K562 (cell line): ENCODE results near the gene SUFU. TPM values are rescaled to one million over a fixed set of nuclear protein-coding genes. Genes with fewer than 3 reads are reported as not detected.

Experiments
- CUX1 ChIP-seq: fragments of 200-800 bp; sonication (Bioruptor generic); IDR thresholded peaks from 2 replicates; pipeline ENCODE4 v1.6.1; 2016; ENCODE audit warnings: missing genetic modification characterization, missing compliant biosample characterization
- DIDO1 ChIP-seq: fragments of 450-650 bp; IDR thresholded peaks from 2 replicates; pipeline ENCODE4 v1.6.1; 2016; ENCODE audit warnings: low read depth, missing biosample characterization, missing genetic modification characterization
- ELF2 ChIP-seq: fragments of 250-450 bp; sonication (Bioruptor Pico); IDR thresholded peaks from 2 replicates; pipeline ENCODE4 v1.5.0; 2021; ENCODE audit warnings: mild to moderate bottlenecking
- HLTF ChIP-seq: fragments of 450-650 bp; IDR thresholded peaks from 2 replicates; pipeline ENCODE4 v1.6.1; 2016
- KLF16 ChIP-seq: IDR thresholded peaks from 2 replicates; pipeline ENCODE4 v1.6.1; 2016; ENCODE audit warnings: antibody characterized with exemption
- PHB2 ChIP-seq: fragments of 450-650 bp; IDR thresholded peaks from 2 replicates; pipeline ENCODE4 v1.6.1; 2017; ENCODE audit warnings: low read depth
- PHF8 ChIP-seq: fragments of 200-600 bp; sonication (generic); IDR thresholded peaks from 2 replicates; pipeline ENCODE4 v1.6.1; 2012; ENCODE audit warnings: mixed run types, mild to moderate bottlenecking, inconsistent platforms, low read length, moderate library complexity, borderline replicate concordance
- POLR3G ChIP-seq: IDR thresholded peaks from 2 replicates; pipeline ENCODE4 v1.6.1; 2011; ENCODE audit not compliant: insufficient read length, insufficient replicate concordance; ENCODE audit errors: extremely low read depth
- RNF2 ChIP-seq: sonication (generic); IDR thresholded peaks from 2 replicates; pipeline ENCODE4 v1.6.1; 2016
- RNF219 ChIP-seq: fragments of 250-450 bp; sonication (Bioruptor Pico); IDR thresholded peaks from 2 replicates; pipeline ENCODE4 v1.5.0; 2022; ENCODE audit warnings: mild to moderate bottlenecking
- SMAD1 ChIP-seq: fragments of 150-350 bp; IDR thresholded peaks from 2 replicates; pipeline ENCODE4 v1.6.1; 2014; ENCODE audit warnings: low read length, low read depth; ENCODE audit not compliant: partially characterized antibody
- SPI1 ChIP-seq: IDR thresholded peaks from 2 replicates; pipeline ENCODE4 v1.6.1; 2011; ENCODE audit warnings: low read depth, low read length, control low read depth, borderline replicate concordance
- TFAP4 ChIP-seq: sonication (generic); formaldehyde crosslinking; IDR thresholded peaks from 2 replicates; pipeline ENCODE4 v1.8.0; 2022; ENCODE audit warnings: missing genetic modification reagents, mild to moderate bottlenecking, moderate library complexity, borderline replicate concordance
- USF1 ChIP-seq: sonication (generic); formaldehyde crosslinking; IDR thresholded peaks from 2 replicates; pipeline ENCODE4 v1.9.0; 2022; ENCODE audit warnings: mild to moderate bottlenecking, missing genetic modification reagents
- YY1 ChIP-seq, 3 experiments: IDR thresholded peaks; 2 replicates each; pipeline ENCODE4 v1.6.1; 2011; ENCODE audit warnings: low read length in 2 of 3, mild to moderate bottlenecking in 2 of 3, moderate library complexity in 2 of 3, borderline replicate concordance in 1 of 3, control low read depth in 1 of 3, low read depth in 1 of 3; ENCODE audit not compliant: insufficient read depth in 3 of 3, insufficient replicate concordance in 2 of 3, control insufficient read depth in 1 of 3, insufficient read length in 1 of 3; ENCODE audit errors: extremely low read depth in 1 of 3
- ZNF311 ChIP-seq: fragments of 250-450 bp; sonication (Bioruptor Pico); IDR thresholded peaks from 2 replicates; pipeline ENCODE4 v1.4.0; 2020; ENCODE audit warnings: mild to moderate bottlenecking, moderate library complexity
- ZNF561 ChIP-seq: fragments of 450-650 bp; formaldehyde crosslinking; conservative IDR thresholded peaks from 2 replicates; pipeline ENCODE4 v1.4.0; 2020; ENCODE audit warnings: mild to moderate bottlenecking, moderate library complexity
- ZNF707 ChIP-seq: fragments of 250-450 bp; sonication (Bioruptor Pico); conservative IDR thresholded peaks from 2 replicates; pipeline ENCODE4 v1.8.0; 2022; ENCODE audit warnings: inconsistent platforms, mild to moderate bottlenecking, moderate library complexity
- polyA plus RNA-seq, 8 experiments: library from polyadenylated mRNA; depleted of rRNA in 4 of 8; stranded (reverse) in 5 of 8; unstranded in 3 of 8; fragments of >200 nt; fragmentation: Nextera tagmentation in 2 of 8; fragmentation: Illumina TruSeq in 1 of 8; extraction: Ambion mirVana in 2 of 8; extraction: Trizol in 1 of 8; gene quantifications; 2 replicates each; pipeline versions ENCODE4 v1.2.1 to v1.2.3, GENCODE V29; 2011 to 2014; ENCODE audit warnings: inconsistent platforms in 1 of 8, missing spikeins in 1 of 8
- total RNA-seq, 7 experiments: library from RNA; depleted of rRNA in 6 of 7; stranded (reverse); fragments of >200 nt in 6 of 7; fragmentation: Illumina TruSeq in 2 of 7; extraction: Trizol in 2 of 7; gene quantifications; 2 replicates each; pipeline versions ENCODE4 v1.2.1 to v1.2.3, GENCODE V29; 2011 to 2021; ENCODE audit warnings: low replicate concordance in 1 of 7

SUFU gene
- total and polyA plus RNA-seq, 9 of the 15 experiments (the other 6 are each of a cell fraction or from before 2014, with no cell fraction given) = 0.59 to 6.3 (median 0.82) TPM

- TF ChIP-seq CUX1 (CRISPR knock-in tag) (no peak), HLTF (no peak), RNF219 (CRISPR knock-in tag) (no peak), POLR3G (no peak), ZNF707 (0 out of 2 replicates have a peak, but pooled peaks have one; percentile 12), ELF2 (CRISPR knock-in tag) (no peak), ZNF561 (no peak), ZNF311 (CRISPR knock-in tag) (no peak), DIDO1 (tag) (0 out of 2 replicates have a peak, but pooled peaks have one; percentile 42), SPI1 (peak; percentile 38; the same call in 1 of the 2 replicates), SMAD1 (no peak), TFAP4 (CRISPR knock-in tag) (peak; percentile 35; the same call in 1 of the 2 replicates), USF1 (CRISPR knock-in tag) (no peak), KLF16 (no peak), YY1 (IDR thresholded peaks at IDR 0.05; ENCODE audit: borderline replicate concordance in 1 of 3, control insufficient read depth in 1 of 3, extremely low read depth in 1 of 3, insufficient read depth in 3 of 3, insufficient read length in 1 of 3, insufficient replicate concordance in 2 of 3, low read depth in 1 of 3, low read length in 2 of 3) (peak in 2 of 3 experiments; percentile 5 to 25), RNF2 (no peak; the same call in 1 of the 2 replicates), PHB2 (no peak), PHF8 (peak; percentile 76; the same call in 1 of the 2 replicates)
Observed at GRCh38 chr10:102502337-102503151, 1.2 kb upstream of the SUFU start, which contains the start of gene ACTR1A (continued).
